Measurements from ENCODE around the gene FNTB. TPM values are rescaled to one million over a fixed set of nuclear protein-coding genes. Genes with fewer than 3 reads are reported as not detected.

The FNTB gene
- total and polyA plus RNA-seq, 9 of the 15 experiments (the other 6 are each of a cell fraction or from before 2014, with no cell fraction given) = 6.9 to 23.2 (median 12.2) TPM

GRCh38 chr14:65102441-65103149 lies 115.9 kb downstream of the FNTB start, which contains the start of gene MAX (continued):
- no peak for TF ChIP-seq ID3 (CRISPR knock-in tag; IDR thresholded peaks at IDR 0.05)
- no peak for TF ChIP-seq ID3 (tag; IDR thresholded peaks at IDR 0.05)
- TF ChIP-seq RBM22 (IDR thresholded peaks at IDR 0.05; ENCODE audit: low read depth, low read length, poor library complexity, severe bottlenecking) = no peak
- TF ChIP-seq HOXB6 (CRISPR knock-in tag; IDR thresholded peaks at IDR 0.05; ENCODE audit: borderline replicate concordance) = no peak
- peak in 2 of 3 experiments; percentile 38 to 91; a peak in 3 of 6 replicates for TF ChIP-seq ZBTB11 (CRISPR knock-in tag; IDR thresholded peaks at IDR 0.05)
- no peak for TF ChIP-seq IRF1 (CRISPR knock-in tag; IDR thresholded peaks at IDR 0.05; ENCODE audit: borderline replicate concordance)
- no peak for TF ChIP-seq POLR2H (tag; IDR thresholded peaks at IDR 0.05; ENCODE audit: low read depth)
- no peak for TF ChIP-seq NFIX (CRISPR knock-in tag; IDR thresholded peaks at IDR 0.05; ENCODE audit: low read depth)
- TF ChIP-seq HEY1 (CRISPR knock-in tag; IDR thresholded peaks at IDR 0.05; ENCODE audit: borderline replicate concordance) = no peak
- no peak; a peak in 1 of 4 replicates for TF ChIP-seq FOXA3 (CRISPR knock-in tag; conservative IDR thresholded peaks at IDR 0.05 in 1 of 2, IDR thresholded peaks at IDR 0.05 in 1 of 2)
- TF ChIP-seq GATAD2B (IDR thresholded peaks at IDR 0.05; ENCODE audit: borderline replicate concordance) = no peak
- TF ChIP-seq ERF (CRISPR knock-in tag; IDR thresholded peaks at IDR 0.05) = no peak
- TF ChIP-seq GATA2 (CRISPR knock-in tag; IDR thresholded peaks at IDR 0.05) = no peak
- TF ChIP-seq TCF3 (CRISPR knock-in tag; IDR thresholded peaks at IDR 0.05) = no peak
- no peak for TF ChIP-seq FOXA1 (IDR thresholded peaks at IDR 0.05; ENCODE audit: borderline replicate concordance)
- no peak for TF ChIP-seq ZEB2 (IDR thresholded peaks at IDR 0.05)
- TF ChIP-seq THRB (CRISPR knock-in tag; conservative IDR thresholded peaks at IDR 0.05) = 0 out of 2 replicates have a peak, but pooled peaks have one; percentile 22
- TF ChIP-seq ELK1 (CRISPR knock-in tag; IDR thresholded peaks at IDR 0.05) = no peak
- no peak for TF ChIP-seq ZNF133 (CRISPR knock-in tag; IDR thresholded peaks at IDR 0.05)
- TF ChIP-seq EP400 (IDR thresholded peaks at IDR 0.05) = peak; percentile 86

Data from K562 (cell line).